Fibroblast of pulmonary artery (primary cell): Measurements from ENCODE around the gene HYOU1.
A peak's percentile ranks its signal among the peaks of the same experiment; 100 is the strongest.
"Not testable (repeated sequence)": the region's sequence is repeated elsewhere in the genome, so short reads cannot be mapped to it uniquely, and the experiment has no call there.

Experiments used
- DNase-seq: peaks from one replicate; pipeline ENCODE4 v3.0.0-alpha.2; 2010; ENCODE audit warnings: low read depth
- H3K4me3 ChIP-seq: replicated peaks from 2 replicates; pipeline ENCODE4 v1.5.1; 2011; ENCODE audit warnings: low read depth, mild to moderate bottlenecking, control low read depth, low read length, moderate library complexity
- CTCF ChIP-seq: IDR thresholded peaks from 2 replicates; pipeline ENCODE4 v1.5.1; 2011; ENCODE audit warnings: mild to moderate bottlenecking, control low read depth, low read length, inconsistent platforms; ENCODE audit errors: missing control alignments

The HYOU1 gene, protein sequence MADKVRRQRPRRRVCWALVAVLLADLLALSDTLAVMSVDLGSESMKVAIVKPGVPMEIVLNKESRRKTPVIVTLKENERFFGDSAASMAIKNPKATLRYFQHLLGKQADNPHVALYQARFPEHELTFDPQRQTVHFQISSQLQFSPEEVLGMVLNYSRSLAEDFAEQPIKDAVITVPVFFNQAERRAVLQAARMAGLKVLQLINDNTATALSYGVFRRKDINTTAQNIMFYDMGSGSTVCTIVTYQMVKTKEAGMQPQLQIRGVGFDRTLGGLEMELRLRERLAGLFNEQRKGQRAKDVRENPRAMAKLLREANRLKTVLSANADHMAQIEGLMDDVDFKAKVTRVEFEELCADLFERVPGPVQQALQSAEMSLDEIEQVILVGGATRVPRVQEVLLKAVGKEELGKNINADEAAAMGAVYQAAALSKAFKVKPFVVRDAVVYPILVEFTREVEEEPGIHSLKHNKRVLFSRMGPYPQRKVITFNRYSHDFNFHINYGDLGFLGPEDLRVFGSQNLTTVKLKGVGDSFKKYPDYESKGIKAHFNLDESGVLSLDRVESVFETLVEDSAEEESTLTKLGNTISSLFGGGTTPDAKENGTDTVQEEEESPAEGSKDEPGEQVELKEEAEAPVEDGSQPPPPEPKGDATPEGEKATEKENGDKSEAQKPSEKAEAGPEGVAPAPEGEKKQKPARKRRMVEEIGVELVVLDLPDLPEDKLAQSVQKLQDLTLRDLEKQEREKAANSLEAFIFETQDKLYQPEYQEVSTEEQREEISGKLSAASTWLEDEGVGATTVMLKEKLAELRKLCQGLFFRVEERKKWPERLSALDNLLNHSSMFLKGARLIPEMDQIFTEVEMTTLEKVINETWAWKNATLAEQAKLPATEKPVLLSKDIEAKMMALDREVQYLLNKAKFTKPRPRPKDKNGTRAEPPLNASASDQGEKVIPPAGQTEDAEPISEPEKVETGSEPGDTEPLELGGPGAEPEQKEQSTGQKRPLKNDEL

DNA sequence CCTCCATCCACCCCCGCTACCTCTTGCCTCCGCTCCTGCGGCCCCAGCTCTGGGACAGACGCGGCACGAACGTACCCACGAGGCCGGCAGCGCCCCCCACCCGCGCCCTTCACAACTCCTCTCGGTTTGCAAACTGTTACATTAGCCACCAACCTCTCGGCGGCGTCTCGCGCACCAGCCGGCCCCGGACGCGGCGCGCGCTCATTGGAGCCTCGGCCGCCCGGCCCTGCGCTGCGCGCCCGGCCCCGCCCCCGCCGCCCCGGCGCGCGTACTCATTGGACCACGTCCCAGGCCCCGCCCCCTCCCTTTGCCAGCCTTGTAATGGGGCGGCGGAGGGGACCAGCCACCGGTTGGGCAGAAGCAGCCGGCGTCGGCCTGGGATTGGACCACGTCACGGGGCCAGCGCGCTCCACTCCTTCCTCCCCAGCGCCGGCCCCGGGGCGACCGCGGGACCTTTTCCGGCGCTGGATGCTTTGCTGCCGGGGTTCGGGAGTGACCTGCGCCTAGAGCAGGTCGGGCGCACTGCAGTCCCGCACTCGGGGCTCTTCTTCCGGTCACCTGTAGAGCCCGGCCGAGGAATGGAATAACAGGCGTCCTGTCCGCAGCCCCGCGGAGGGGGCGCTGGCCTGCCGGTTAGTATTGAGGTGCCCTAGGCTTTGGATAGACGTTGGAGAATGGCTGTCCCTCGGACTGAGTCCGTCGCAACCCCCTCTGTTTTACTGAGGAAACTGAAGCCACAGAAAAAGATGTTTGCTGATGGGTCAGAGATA lies at the start of gene HYOU1:
Gene HYOU1, minus strand, starts transcription at position 206 of the 770 bp plus-strand sequence. CDS start 1,045 bp downstream, outside the sequence.
- H3K4me3 ChIP-seq = peak within 1 kb of the TSS; percentile 82
- peak; percentile 29 for TF ChIP-seq CTCF
- peak; percentile 95 for DNase-seq

- no peak for TF ChIP-seq CTCF
- DNase-seq = no peak
- H3K4me3 ChIP-seq = no peak overlapping the region
Observed at GRCh38 chr11:119103793-119104192, 46.8 kb upstream of the HYOU1 start.

DNA sequence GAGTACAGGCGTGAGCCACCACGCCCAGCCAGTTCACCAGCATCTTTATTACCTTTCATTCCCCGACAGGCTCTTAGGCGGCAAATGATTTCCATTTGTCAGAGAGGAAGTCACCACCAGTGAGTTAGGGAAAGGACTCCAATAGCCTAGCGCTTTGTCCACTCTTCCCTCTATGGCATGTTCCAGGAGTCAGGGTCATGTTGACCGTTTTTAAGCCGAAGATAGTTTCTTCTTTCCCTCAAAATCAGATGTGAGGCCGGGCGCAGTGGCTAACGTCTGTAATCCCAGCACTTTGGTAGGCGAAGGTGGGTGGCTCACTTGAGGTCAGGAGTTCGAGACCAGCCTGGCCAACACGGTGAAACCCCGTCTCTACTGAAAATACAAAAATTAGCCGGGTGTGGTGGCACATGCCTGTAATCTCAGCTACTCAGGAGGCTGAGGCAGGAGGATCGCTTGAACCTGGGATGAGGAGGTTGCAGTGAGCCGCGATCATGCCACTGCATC lies 46.2 kb upstream of the HYOU1 start:
- not testable (repeated sequence) for DNase-seq
- peak overlapping the region; percentile 88 for H3K4me3 ChIP-seq

DNA sequence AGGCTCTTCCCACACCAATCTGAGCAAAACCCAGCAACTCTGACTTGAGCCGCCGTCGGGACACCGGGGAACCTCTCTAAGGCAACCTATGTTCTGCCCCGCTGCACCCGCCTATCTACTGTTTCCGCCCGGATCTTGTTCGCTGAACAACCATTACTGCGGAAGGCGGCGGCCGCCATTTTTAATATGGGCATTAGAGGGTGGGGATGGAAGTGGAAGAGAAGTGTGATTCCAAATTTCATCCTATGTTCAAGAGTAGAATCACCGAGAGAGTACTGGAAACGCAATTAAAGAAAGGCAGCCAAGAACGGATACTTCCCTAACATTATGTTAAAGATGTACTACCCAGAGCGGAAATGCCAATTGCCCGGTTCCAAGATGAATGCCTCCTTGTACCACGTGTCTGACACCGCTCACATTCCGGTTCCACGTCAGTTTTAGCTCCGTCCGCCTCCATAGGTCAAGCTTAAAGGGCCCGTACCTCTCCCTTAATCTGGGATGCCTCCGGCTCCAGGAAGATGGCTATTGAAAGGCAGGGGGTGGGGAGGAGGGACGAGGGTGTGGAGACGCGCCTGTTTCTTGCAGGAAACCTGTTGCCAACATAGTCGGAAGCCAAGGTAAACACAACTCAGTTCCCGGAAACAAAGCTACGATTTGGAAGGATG lies 44.9 kb upstream of the HYOU1 start, which contains the start of gene DPAGT1:
Gene DPAGT1, minus strand, starts transcription at position 95 of the 665 bp plus-strand sequence. CDS start 198 bp downstream, outside the sequence.
- H3K4me3 ChIP-seq = peak within 1 kb of the TSS; percentile 88
- TF ChIP-seq CTCF = no peak

GRCh38 chr11:119100994-119101758 lies 44.2 kb upstream of the HYOU1 start:
- no peak for DNase-seq
- peak overlapping the region; percentile 88 for H3K4me3 ChIP-seq
- TF ChIP-seq CTCF = no peak

More for the DNA sequence above, 44.9 kb upstream of the HYOU1 start, which contains the start of gene DPAGT1:
- DNase-seq = peak; percentile 98
